Right lobe of liver (tissue), 4 donors: Measurements from ENCODE around the gene AAMP.

ENCODE experiments used
- POLR2A ChIP-seq: fragments of 450-650 bp; IDR thresholded peaks from one replicate; pipeline ENCODE4 v1.6.1; 2017; ENCODE audit warnings: antibody characterized with exemption, mild to moderate bottlenecking
- TF ChIP-seq, protein P1 (sequence below), 4 donors: fragments of 200-600 bp in 3 of 4; fragments of 450-650 bp in 1 of 4; IDR thresholded peaks; one replicate each; pipeline versions ENCODE4 v1.5.1 to v1.8.0; 2016 to 2022; ENCODE audit warnings: antibody characterized with exemption in 4 of 4, mild to moderate bottlenecking in 2 of 4
- donor health status: DM: no; HTN: no; CAD: no.
- donor health status: DM: no; HTN: no; CAD: no.
- donor health status: DM: no; HTN: yes; CAD: no.

DNA sequence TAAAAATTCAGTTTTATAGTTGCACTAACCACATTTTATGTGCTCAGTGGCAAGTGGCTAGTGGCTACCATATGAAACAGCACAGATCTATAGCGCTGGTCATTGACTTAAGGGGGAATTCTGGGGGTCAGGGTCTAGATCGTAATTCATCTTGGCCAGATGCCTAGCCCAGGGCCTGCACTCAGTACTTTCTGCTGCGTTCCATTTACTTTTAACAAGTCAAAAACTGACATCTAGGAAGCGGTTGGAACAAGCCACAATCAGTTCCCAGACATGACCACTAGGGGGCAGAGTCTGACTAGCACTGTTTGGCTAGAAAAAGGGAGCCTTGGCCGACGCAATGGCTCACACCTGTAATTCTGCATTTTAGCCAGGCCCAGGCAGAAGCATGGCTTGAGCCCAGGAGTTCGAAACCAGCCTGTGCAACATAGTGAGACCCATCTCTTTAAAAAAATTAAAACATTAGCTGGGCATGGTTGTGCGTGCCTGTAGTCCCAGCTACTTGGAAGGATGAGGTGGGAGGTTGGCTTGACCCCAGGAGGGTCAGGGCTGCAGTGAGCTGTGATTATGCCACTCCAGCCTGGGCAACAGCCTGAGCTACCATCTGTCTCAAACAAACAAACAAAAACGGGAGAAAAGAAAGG lies 31.4 kb upstream of the AAMP start:
- TF ChIP-seq, protein P1, sequence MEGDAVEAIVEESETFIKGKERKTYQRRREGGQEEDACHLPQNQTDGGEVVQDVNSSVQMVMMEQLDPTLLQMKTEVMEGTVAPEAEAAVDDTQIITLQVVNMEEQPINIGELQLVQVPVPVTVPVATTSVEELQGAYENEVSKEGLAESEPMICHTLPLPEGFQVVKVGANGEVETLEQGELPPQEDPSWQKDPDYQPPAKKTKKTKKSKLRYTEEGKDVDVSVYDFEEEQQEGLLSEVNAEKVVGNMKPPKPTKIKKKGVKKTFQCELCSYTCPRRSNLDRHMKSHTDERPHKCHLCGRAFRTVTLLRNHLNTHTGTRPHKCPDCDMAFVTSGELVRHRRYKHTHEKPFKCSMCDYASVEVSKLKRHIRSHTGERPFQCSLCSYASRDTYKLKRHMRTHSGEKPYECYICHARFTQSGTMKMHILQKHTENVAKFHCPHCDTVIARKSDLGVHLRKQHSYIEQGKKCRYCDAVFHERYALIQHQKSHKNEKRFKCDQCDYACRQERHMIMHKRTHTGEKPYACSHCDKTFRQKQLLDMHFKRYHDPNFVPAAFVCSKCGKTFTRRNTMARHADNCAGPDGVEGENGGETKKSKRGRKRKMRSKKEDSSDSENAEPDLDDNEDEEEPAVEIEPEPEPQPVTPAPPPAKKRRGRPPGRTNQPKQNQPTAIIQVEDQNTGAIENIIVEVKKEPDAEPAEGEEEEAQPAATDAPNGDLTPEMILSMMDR (IDR thresholded peaks at IDR 0.05): peak; percentile 96 to 97 (median 96)
- TF ChIP-seq POLR2A: no peak
